ENCODE results near the gene OTOF.
A peak's percentile ranks its signal among the peaks of the same experiment; 100 is the strongest.
"Not testable (repeated sequence)": the region's sequence is repeated elsewhere in the genome, so short reads cannot be mapped to it uniquely, and the experiment has no call there.

The OTOF gene

GRCh38 chr2:26479131-26479788 is 1.3 kb upstream of the OTOF start:
- no peak for DNase-seq

- no peak for DNase-seq
Measured at GRCh38 chr2:26478366-26478765, 442 bp upstream of the OTOF start.

- no peak for DNase-seq
Measured at GRCh38 chr2:26477126-26477910, 606 bp downstream of the OTOF start.

- DNase-seq: no peak
Measured at GRCh38 chr2:26475832-26476501, 2.0 kb downstream of the OTOF start.

GRCh38 chr2:26475037-26475436 is 2.9 kb downstream of the OTOF start:
- no peak for DNase-seq

- DNase-seq: no peak
Measured at GRCh38 chr2:26474261-26474785, 3.6 kb downstream of the OTOF start.

GRCh38 chr2:26473796-26474195 is 4.1 kb downstream of the OTOF start:
- no peak for DNase-seq

GRCh38 chr2:26472821-26473655 is 4.9 kb downstream of the OTOF start:
- no peak for DNase-seq

GRCh38 chr2:26471766-26472706 is 5.9 kb downstream of the OTOF start:
- no peak for DNase-seq

GRCh38 chr2:26471289-26471688 is 6.6 kb downstream of the OTOF start:
- no peak for DNase-seq

- DNase-seq: no peak
Measured at GRCh38 chr2:26470601-26471260, 7.2 kb downstream of the OTOF start.

GRCh38 chr2:26469955-26470354 is 8.0 kb downstream of the OTOF start:
- DNase-seq: no peak

- peak; percentile 54 for DNase-seq
Measured at GRCh38 chr2:26469092-26469710, 8.7 kb downstream of the OTOF start.

GRCh38 chr2:26468544-26468943 is 9.4 kb downstream of the OTOF start:
- DNase-seq: not testable (repeated sequence)

GRCh38 chr2:26466662-26467310 is 11.1 kb downstream of the OTOF start:
- DNase-seq: no peak

- DNase-seq: no peak
Measured at GRCh38 chr2:26465981-26466471, 11.9 kb downstream of the OTOF start.

- no peak for DNase-seq
Measured at GRCh38 chr2:26465266-26465925, 12.5 kb downstream of the OTOF start.

GRCh38 chr2:26464390-26465265 is 13.3 kb downstream of the OTOF start:
- no peak for DNase-seq
